ENCODE results near the gene FOXD2.

Gene FOXD2

GRCh38 chr1:47437447-47438164 lies at the start of gene FOXD2:
FOXD2 (plus strand) TSS chr1:47438044; CDS start chr1:47438136, 92 bp downstream.
- peak; percentile 86 to 88 for DNase-seq (ENCODE audit: low read depth in 1 of 2, low spot score in 1 of 2)
- TF ChIP-seq JUND (IDR thresholded peaks at IDR 0.05; ENCODE audit: low read depth): no peak
- in situ Hi-C loops (cut with HindIII; ENCODE audit: low pct_unique_long_range_greater_than_20kb, low sequenced_read_pairs): no loop called here

GRCh38 chr1:47388891-47389238 lies 49.0 kb upstream of the FOXD2 start:
- no peak for TF ChIP-seq JUND (IDR thresholded peaks at IDR 0.05; ENCODE audit: low read depth)
- DNase-seq (ENCODE audit: low read depth in 1 of 2, low spot score in 1 of 2): peak in 1 of 2 experiments; percentile 67
- in situ Hi-C loops (cut with HindIII; ENCODE audit: low pct_unique_long_range_greater_than_20kb, low sequenced_read_pairs): no loop called here

- in situ Hi-C loops (cut with HindIII; ENCODE audit: low pct_unique_long_range_greater_than_20kb, low sequenced_read_pairs): no loop called here
- DNase-seq (ENCODE audit: low read depth in 1 of 2, low spot score in 1 of 2): no peak
- TF ChIP-seq JUND (IDR thresholded peaks at IDR 0.05; ENCODE audit: low read depth): no peak
These were observed 48.1 kb upstream of the FOXD2 start for GRCh38 chr1:47389731-47390130.

GRCh38 chr1:47390843-47391242 lies 47.0 kb upstream of the FOXD2 start:
- in situ Hi-C loops (cut with HindIII; ENCODE audit: low pct_unique_long_range_greater_than_20kb, low sequenced_read_pairs): no loop called here
- TF ChIP-seq JUND (IDR thresholded peaks at IDR 0.05; ENCODE audit: low read depth): no peak
- no peak for DNase-seq (ENCODE audit: low read depth in 1 of 2, low spot score in 1 of 2)

GRCh38 chr1:47393141-47393540 lies 44.7 kb upstream of the FOXD2 start:
- in situ Hi-C loops (cut with HindIII; ENCODE audit: low pct_unique_long_range_greater_than_20kb, low sequenced_read_pairs): no loop called here
- no peak for TF ChIP-seq JUND (IDR thresholded peaks at IDR 0.05; ENCODE audit: low read depth)
- DNase-seq (ENCODE audit: low read depth in 1 of 2, low spot score in 1 of 2): no peak

GRCh38 chr1:47395433-47395832 lies 42.4 kb upstream of the FOXD2 start:
- in situ Hi-C loops (cut with HindIII; ENCODE audit: low pct_unique_long_range_greater_than_20kb, low sequenced_read_pairs): no loop called here
- no peak for DNase-seq (ENCODE audit: low read depth in 1 of 2, low spot score in 1 of 2)
- no peak for TF ChIP-seq JUND (IDR thresholded peaks at IDR 0.05; ENCODE audit: low read depth)

- TF ChIP-seq JUND (IDR thresholded peaks at IDR 0.05; ENCODE audit: low read depth): no peak
- in situ Hi-C loops (cut with HindIII; ENCODE audit: low pct_unique_long_range_greater_than_20kb, low sequenced_read_pairs): no loop called here
- no peak for DNase-seq (ENCODE audit: low read depth in 1 of 2, low spot score in 1 of 2)
These were observed 41.1 kb upstream of the FOXD2 start for GRCh38 chr1:47396671-47397196.

GRCh38 chr1:47399138-47399845 lies 38.6 kb upstream of the FOXD2 start:
- TF ChIP-seq JUND (IDR thresholded peaks at IDR 0.05; ENCODE audit: low read depth): no peak
- in situ Hi-C loops (cut with HindIII; ENCODE audit: low pct_unique_long_range_greater_than_20kb, low sequenced_read_pairs): no loop called here
- no peak for DNase-seq (ENCODE audit: low read depth in 1 of 2, low spot score in 1 of 2)

- no peak for DNase-seq (ENCODE audit: low read depth in 1 of 2, low spot score in 1 of 2)
- in situ Hi-C loops (cut with HindIII; ENCODE audit: low pct_unique_long_range_greater_than_20kb, low sequenced_read_pairs): no loop called here
- TF ChIP-seq JUND (IDR thresholded peaks at IDR 0.05; ENCODE audit: low read depth): no peak
These were observed 38.0 kb upstream of the FOXD2 start for GRCh38 chr1:47399846-47400155.

GRCh38 chr1:47401761-47402160 lies 36.1 kb upstream of the FOXD2 start:
- TF ChIP-seq JUND (IDR thresholded peaks at IDR 0.05; ENCODE audit: low read depth): no peak
- no peak for DNase-seq (ENCODE audit: low read depth in 1 of 2, low spot score in 1 of 2)
- in situ Hi-C loops (cut with HindIII; ENCODE audit: low pct_unique_long_range_greater_than_20kb, low sequenced_read_pairs): no loop called here

- in situ Hi-C loops (cut with HindIII; ENCODE audit: low pct_unique_long_range_greater_than_20kb, low sequenced_read_pairs): no loop called here
- DNase-seq (ENCODE audit: low read depth in 1 of 2, low spot score in 1 of 2): no peak
- no peak for TF ChIP-seq JUND (IDR thresholded peaks at IDR 0.05; ENCODE audit: low read depth)
These were observed 35.3 kb upstream of the FOXD2 start for GRCh38 chr1:47402591-47402990.

GRCh38 chr1:47403321-47403910 lies 34.4 kb upstream of the FOXD2 start:
- in situ Hi-C loops (cut with HindIII; ENCODE audit: low pct_unique_long_range_greater_than_20kb, low sequenced_read_pairs): no loop called here
- no peak for TF ChIP-seq JUND (IDR thresholded peaks at IDR 0.05; ENCODE audit: low read depth)
- no peak for DNase-seq (ENCODE audit: low read depth in 1 of 2, low spot score in 1 of 2)

- no peak for TF ChIP-seq JUND (IDR thresholded peaks at IDR 0.05; ENCODE audit: low read depth)
- no peak for DNase-seq (ENCODE audit: low read depth in 1 of 2, low spot score in 1 of 2)
- in situ Hi-C loops (cut with HindIII; ENCODE audit: low pct_unique_long_range_greater_than_20kb, low sequenced_read_pairs): no loop called here
These were observed 32.1 kb upstream of the FOXD2 start for GRCh38 chr1:47405697-47406096.

Measured in T47D (cell line).